HFFc6 (cell line): ENCODE measurements around the gene STRA6. TPM values are rescaled to one million over a fixed set of nuclear protein-coding genes. Genes with fewer than 3 reads are reported as not detected.

ENCODE experiments used
- DNase-seq: peaks from one replicate; pipeline ENCODE4 v3.0.0-alpha.2; 2018
- H3K27ac Mint-ChIP-seq: 2 replicates; pipeline ENCODE4 v1.8.0; 2020; ENCODE audit warnings: mild to moderate bottlenecking, mixed read lengths
- H3K27me3 Mint-ChIP-seq: 2 replicates; pipeline ENCODE4 v1.8.0; 2021; ENCODE audit warnings: mild to moderate bottlenecking, moderate library complexity, mixed read lengths; ENCODE audit not compliant: insufficient read depth
- H3K36me3 Mint-ChIP-seq: 2 replicates; pipeline ENCODE4 v1.8.0; 2021; ENCODE audit warnings: low read depth, mixed read lengths
- H3K4me1 Mint-ChIP-seq: 2 replicates; pipeline ENCODE4 v1.8.0; 2020; ENCODE audit warnings: low read depth, mixed read lengths
- H3K4me3 Mint-ChIP-seq: 2 replicates; pipeline ENCODE4 v1.8.0; 2020; ENCODE audit warnings: mild to moderate bottlenecking, moderate library complexity, mixed read lengths
- H3K9me3 Mint-ChIP-seq: 2 replicates; pipeline ENCODE4 v1.8.0; 2020; ENCODE audit warnings: mild to moderate bottlenecking, mixed read lengths
- CTCF ChIP-seq: fragments of 200-600 bp; sonication (generic); IDR thresholded peaks from 2 replicates; pipeline ENCODE4 v1.5.0; 2021; ENCODE audit warnings: antibody characterized with exemption, mild to moderate bottlenecking
- total RNA-seq, 6 experiments: library from RNA; stranded (reverse); fragmentation: NEBNext Ultra II Directional; extraction: Animal tissue kit (Norgen Biotek cat#: 25700); gene quantifications; 2 replicates in 1 of 6; 3 replicates in 5 of 6; pipeline ENCODE4 v1.2.3, GENCODE V29; 2021

STRA6 gene
- total RNA-seq, 6 experiments from 2014 or later, result 2.2 to 3.2 (median 2.6) TPM

DNA sequence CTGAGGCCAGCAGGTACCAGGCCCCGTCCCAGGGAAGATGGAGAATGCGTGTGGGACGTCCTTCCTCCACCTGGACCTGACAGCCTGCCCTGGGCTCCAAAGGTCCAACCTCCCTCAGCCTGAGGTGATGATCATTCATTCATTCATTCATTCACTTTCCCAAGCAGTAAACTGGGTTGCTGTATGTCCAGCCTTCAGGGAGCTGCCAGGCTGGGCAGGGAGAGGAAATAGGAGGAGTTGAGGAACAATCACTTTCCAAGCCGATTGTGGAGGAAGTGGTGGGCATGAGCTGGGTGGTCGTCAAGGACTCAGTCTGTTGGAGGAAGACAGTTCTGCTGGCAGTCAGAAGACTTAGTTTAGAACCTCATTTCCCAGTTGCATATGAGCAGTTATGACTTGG is 23.3 kb upstream of the STRA6 start:
- peaks cover 30% of the 10 kb centered on the region for H3K27me3 Mint-ChIP-seq
- no peaks in the 10 kb centered on the region for H3K9me3 Mint-ChIP-seq
- DNase-seq, result no peak
- H3K36me3 Mint-ChIP-seq, result no peaks in the 10 kb centered on the region
- H3K4me3 Mint-ChIP-seq, result no peak overlapping the region
- H3K27ac Mint-ChIP-seq, result no peak overlapping the region
- no peak for TF ChIP-seq CTCF
- peaks cover 15% of the 10 kb centered on the region for H3K4me1 Mint-ChIP-seq

GRCh38 chr15:74222240-74223119 is 19.9 kb upstream of the STRA6 start:
- no peak overlapping the region for H3K4me3 Mint-ChIP-seq
- H3K4me1 Mint-ChIP-seq, result peaks cover 15% of the 10 kb centered on the region
- TF ChIP-seq CTCF, result no peak
- H3K36me3 Mint-ChIP-seq, result no peaks in the 10 kb centered on the region
- DNase-seq, result no peak
- peaks cover 25% of the 10 kb centered on the region for H3K27me3 Mint-ChIP-seq
- no peaks in the 10 kb centered on the region for H3K9me3 Mint-ChIP-seq
- no peak overlapping the region for H3K27ac Mint-ChIP-seq

DNA sequence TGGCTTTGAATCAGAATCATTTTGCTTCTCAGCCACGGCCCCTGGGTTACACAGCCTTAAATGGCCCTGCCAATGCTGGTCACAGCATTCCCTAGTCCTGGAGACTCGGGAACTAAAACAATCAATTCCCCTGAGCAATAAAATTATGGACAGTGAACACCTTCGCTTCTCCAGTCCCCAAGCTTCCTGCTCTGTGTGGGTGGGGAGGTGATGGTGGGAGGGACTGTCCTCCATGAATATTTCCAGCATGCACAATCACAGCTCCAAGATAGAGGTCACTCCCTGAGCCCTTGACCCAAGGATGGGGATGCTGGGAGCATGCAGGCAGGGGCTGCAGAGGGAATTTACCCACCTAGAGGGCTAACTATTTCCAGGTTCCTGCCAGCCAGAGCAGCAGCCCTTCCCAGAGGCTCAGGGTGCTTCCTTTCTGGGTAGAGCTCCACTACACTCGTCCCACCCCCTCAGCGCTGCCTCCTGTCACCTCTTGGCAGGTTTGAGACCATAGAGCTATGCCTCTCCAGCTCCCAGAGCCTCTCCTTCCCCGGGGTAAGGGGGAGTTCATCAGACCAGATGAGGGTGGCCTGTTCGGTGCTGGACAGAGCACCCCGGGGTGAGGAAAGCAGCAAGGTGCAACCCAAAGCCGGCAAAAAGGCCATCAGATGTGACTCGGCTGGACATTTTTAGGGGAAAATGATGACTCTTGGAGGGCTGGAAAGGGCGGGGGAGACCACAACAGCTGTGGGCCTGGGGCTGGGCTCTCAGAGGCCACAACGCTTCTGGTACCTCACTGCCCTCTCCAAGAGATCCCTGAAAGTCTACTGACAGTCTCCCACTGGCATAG is 19.0 kb upstream of the STRA6 start:
- peaks cover 24% of the 10 kb centered on the region for H3K27me3 Mint-ChIP-seq
- H3K4me3 Mint-ChIP-seq, result no peak overlapping the region
- no peaks in the 10 kb centered on the region for H3K9me3 Mint-ChIP-seq
- H3K4me1 Mint-ChIP-seq, result peaks cover 15% of the 10 kb centered on the region
- no peak for TF ChIP-seq CTCF
- H3K27ac Mint-ChIP-seq, result no peak overlapping the region
- H3K36me3 Mint-ChIP-seq, result no peaks in the 10 kb centered on the region
- no peak for DNase-seq

GRCh38 chr15:74220475-74221248 is 18.1 kb upstream of the STRA6 start:
- no peak for TF ChIP-seq CTCF
- no peak overlapping the region for H3K27ac Mint-ChIP-seq
- H3K9me3 Mint-ChIP-seq, result no peaks in the 10 kb centered on the region
- no peak overlapping the region for H3K4me3 Mint-ChIP-seq
- peaks cover 24% of the 10 kb centered on the region for H3K27me3 Mint-ChIP-seq
- peaks cover 22% of the 10 kb centered on the region for H3K4me1 Mint-ChIP-seq
- no peaks in the 10 kb centered on the region for H3K36me3 Mint-ChIP-seq
- DNase-seq, result no peak
